ENCODE measurements around the gene NFATC1.

DNA sequence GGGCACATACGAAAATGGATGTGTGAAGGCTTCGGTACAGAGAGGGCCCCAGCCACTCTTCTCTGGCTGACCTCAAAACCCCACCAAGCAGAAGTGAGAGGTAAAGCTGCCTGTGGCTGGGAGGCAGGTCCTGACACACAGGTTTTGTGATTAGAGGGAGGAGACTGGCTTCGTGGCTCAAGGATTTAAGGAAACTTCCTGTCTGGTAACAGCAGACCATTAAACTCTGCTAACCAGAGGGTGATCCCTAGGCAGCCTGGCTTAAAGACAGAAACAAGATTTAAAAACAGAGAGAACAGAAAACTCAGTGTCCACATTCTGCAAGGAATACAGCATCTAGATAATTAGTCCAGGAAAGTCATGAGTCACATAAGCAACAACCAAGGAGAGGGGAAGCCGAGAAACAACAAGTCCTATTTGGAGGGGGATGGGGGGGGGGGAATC is 101.9 kb downstream of the NFATC1 start:
- TF ChIP-seq, protein P1, sequence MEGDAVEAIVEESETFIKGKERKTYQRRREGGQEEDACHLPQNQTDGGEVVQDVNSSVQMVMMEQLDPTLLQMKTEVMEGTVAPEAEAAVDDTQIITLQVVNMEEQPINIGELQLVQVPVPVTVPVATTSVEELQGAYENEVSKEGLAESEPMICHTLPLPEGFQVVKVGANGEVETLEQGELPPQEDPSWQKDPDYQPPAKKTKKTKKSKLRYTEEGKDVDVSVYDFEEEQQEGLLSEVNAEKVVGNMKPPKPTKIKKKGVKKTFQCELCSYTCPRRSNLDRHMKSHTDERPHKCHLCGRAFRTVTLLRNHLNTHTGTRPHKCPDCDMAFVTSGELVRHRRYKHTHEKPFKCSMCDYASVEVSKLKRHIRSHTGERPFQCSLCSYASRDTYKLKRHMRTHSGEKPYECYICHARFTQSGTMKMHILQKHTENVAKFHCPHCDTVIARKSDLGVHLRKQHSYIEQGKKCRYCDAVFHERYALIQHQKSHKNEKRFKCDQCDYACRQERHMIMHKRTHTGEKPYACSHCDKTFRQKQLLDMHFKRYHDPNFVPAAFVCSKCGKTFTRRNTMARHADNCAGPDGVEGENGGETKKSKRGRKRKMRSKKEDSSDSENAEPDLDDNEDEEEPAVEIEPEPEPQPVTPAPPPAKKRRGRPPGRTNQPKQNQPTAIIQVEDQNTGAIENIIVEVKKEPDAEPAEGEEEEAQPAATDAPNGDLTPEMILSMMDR (IDR thresholded peaks at IDR 0.05): no peak
- TF ChIP-seq POLR2A (IDR thresholded peaks at IDR 0.05): no peak

Data from transverse colon (tissue), 3 donors.